Spleen (tissue), 11 donors: ENCODE measurements around the gene ACER3. TPM values are rescaled to one million over a fixed set of nuclear protein-coding genes. Genes with fewer than 3 reads are reported as not detected.
"Not testable (repeated sequence)": the region's sequence is repeated elsewhere in the genome, so short reads cannot be mapped to it uniquely, and the experiment has no call there.

ENCODE experiments used
- DNase-seq: peaks from one replicate; pipeline ENCODE4 v3.0.0-alpha.2; 2020
- H3K27ac ChIP-seq, 8 donors: fragments of 200-600 bp; sonication (generic) in 7 of 8; 1 replicate in 4 of 8; 2 replicates in 4 of 8; pipeline versions ENCODE4 v1.5.0 to v1.8.0; 2016 to 2021; ENCODE audit warnings: inconsistent platforms in 4 of 8, mild to moderate bottlenecking in 4 of 8, moderate library complexity in 1 of 8
- H3K27me3 ChIP-seq, 7 donors: fragments of 200-600 bp; sonication (generic) in 6 of 7; replicated peaks in 1 of 7; 1 replicate in 4 of 7; 2 replicates in 3 of 7; pipeline versions ENCODE4 v1.5.0 to v1.8.0; 2016 to 2021; ENCODE audit warnings: inconsistent platforms in 3 of 7, mild to moderate bottlenecking in 1 of 7
- H3K36me3 ChIP-seq, 6 donors: fragments of 200-600 bp; sonication (generic) in 5 of 6; 1 replicate in 4 of 6; 2 replicates in 2 of 6; pipeline versions ENCODE4 v1.5.0 to v1.8.0; 2016 to 2021; ENCODE audit warnings: inconsistent platforms in 2 of 6
- H3K4me1 ChIP-seq, 6 donors: fragments of 200-600 bp; sonication (generic) in 5 of 6; 1 replicate in 3 of 6; 2 replicates in 3 of 6; pipeline versions ENCODE4 v1.5.0 to v1.8.0; 2016 to 2021; ENCODE audit warnings: inconsistent platforms in 3 of 6
- H3K4me3 ChIP-seq, 8 donors: fragments of 200-600 bp; sonication (generic) in 7 of 8; 1 replicate in 4 of 8; 2 replicates in 4 of 8; pipeline versions ENCODE4 v1.5.0 to v1.8.0; 2016 to 2021; ENCODE audit warnings: inconsistent platforms in 4 of 8, mild to moderate bottlenecking in 4 of 8, moderate library complexity in 2 of 8
- H3K9me3 ChIP-seq, 8 donors: fragments of 200-600 bp; sonication (generic) in 7 of 8; 1 replicate in 4 of 8; 2 replicates in 4 of 8; pipeline versions ENCODE4 v1.5.0 to v1.8.0; 2016 to 2021; ENCODE audit warnings: inconsistent platforms in 4 of 8
- POLR2A ChIP-seq, 3 donors: fragments of 450-650 bp; IDR thresholded peaks; one replicate each; pipeline ENCODE4 v1.5.1; 2017; ENCODE audit warnings: antibody characterized with exemption in 3 of 3, mild to moderate bottlenecking in 1 of 3
- POLR2AphosphoS5 ChIP-seq, 3 donors: sonication (generic); formaldehyde crosslinking; IDR thresholded peaks; one replicate each; pipeline ENCODE4 v1.5.1; 2017; ENCODE audit warnings: antibody characterized with exemption in 3 of 3
- WGBS, 5 donors: extraction: QIAGEN DNeasy Blood & Tissue Kit in 3 of 5; methylation state at CpG; one replicate each; pipeline versions ENCODE4 v1.1.5 to v1.1.7; 2013 to 2018; 5-methylcytosine and 5-hydroxymethylcytosine counted together
- intact Hi-C: fragments of 100-400 bp; cut with DNase I; formaldehyde crosslinking; loops from one replicate; pipeline ENCODE4 v1.15.0; 2023; ENCODE audit warnings: low total_unique reads
- polyA plus RNA-seq, 3 donors: library from polyadenylated mRNA; stranded (reverse); fragments of 200-250 nt; gene quantifications; one replicate each; pipeline ENCODE4 v1.2.1, GENCODE V29; 2013
- total RNA-seq, 7 donors: library from RNA; depleted of rRNA in 3 of 7; stranded (reverse); fragments of >200 nt in 3 of 7; fragmentation: NEBNext Ultra II Directional in 4 of 7; extraction: Animal tissue kit (Norgen Biotek cat#: 25700) in 4 of 7; gene quantifications; one replicate each; pipeline versions ENCODE4 v1.1.0 to v1.2.1, GENCODE V29; 2016 to 2021
- TF ChIP-seq, protein P1 (sequence below), 11 experiments: fragments of 200-600 bp in 7 of 11; fragments of 450-650 bp in 4 of 11; sonication (generic) in 4 of 11; IDR thresholded peaks in 8 of 11; conservative IDR thresholded peaks in 3 of 11; 1 replicate in 7 of 11; 2 replicates in 4 of 11; pipeline versions ENCODE4 v1.4.0 to v1.8.0; 2016 to 2021; ENCODE audit warnings: antibody characterized with exemption in 11 of 11, inconsistent platforms in 4 of 11, mild to moderate bottlenecking in 1 of 11
- donor health status: healthy with polysubstance abuse.
- donor health status: DM: no; HTN: no; CAD: no; lungs with moderate emphysema.
- donor health status: DM: no; HTN: no; CAD: no.
- donor health status: Bipolar disorder and iron deficiency.
- donor health status: healthy.
- donor health status: DM: no; HTN: no; CAD: no.
- donor health status: DM: yes; HTN: yes; CAD: no.

Gene ACER3
- total and polyA plus RNA-seq, 10 donors, result 2.9 to 52.2 (median 32.1) TPM

DNA sequence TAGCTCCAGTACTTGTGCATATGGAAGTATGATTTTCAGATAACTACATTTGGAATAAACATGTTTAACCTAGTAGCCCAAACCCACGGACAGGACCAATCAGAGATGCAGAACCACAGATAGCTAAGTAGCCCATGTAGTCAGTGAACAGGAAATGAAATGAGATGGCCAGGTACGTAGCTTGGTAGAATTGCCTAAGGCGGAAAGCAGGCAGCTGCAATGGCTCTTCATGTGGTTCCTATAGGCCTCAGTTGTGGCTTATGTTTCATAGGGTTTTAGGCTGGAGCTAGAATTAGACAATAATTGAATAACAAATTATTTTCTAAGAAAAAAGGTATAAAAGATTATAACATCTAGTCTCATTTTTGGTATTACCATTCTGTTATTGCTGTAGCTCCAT, 87.1 kb downstream of the ACER3 start:
- DNase-seq, result no peak

GRCh38 chr11:76955459-76956114, 94.9 kb downstream of the ACER3 start:
- Histone ChIP-seq H3K4me1 (no peaks in the 10 kb centered on the region), H3K27me3 (no peaks in the 10 kb centered on the region), H3K4me3 (no peak overlapping the region), H3K36me3 (peaks cover 0 to 25% (median 10%) of the 10 kb centered on the region in 6 donors), H3K9me3 (no peaks in the 10 kb centered on the region), H3K27ac (no peak overlapping the region)
- intact Hi-C loops, result no loop called here
- TF ChIP-seq POLR2AphosphoS5 (IDR thresholded peaks at IDR 0.05) (no peak), POLR2A (IDR thresholded peaks at IDR 0.05) (no peak)
- TF ChIP-seq, protein P1, sequence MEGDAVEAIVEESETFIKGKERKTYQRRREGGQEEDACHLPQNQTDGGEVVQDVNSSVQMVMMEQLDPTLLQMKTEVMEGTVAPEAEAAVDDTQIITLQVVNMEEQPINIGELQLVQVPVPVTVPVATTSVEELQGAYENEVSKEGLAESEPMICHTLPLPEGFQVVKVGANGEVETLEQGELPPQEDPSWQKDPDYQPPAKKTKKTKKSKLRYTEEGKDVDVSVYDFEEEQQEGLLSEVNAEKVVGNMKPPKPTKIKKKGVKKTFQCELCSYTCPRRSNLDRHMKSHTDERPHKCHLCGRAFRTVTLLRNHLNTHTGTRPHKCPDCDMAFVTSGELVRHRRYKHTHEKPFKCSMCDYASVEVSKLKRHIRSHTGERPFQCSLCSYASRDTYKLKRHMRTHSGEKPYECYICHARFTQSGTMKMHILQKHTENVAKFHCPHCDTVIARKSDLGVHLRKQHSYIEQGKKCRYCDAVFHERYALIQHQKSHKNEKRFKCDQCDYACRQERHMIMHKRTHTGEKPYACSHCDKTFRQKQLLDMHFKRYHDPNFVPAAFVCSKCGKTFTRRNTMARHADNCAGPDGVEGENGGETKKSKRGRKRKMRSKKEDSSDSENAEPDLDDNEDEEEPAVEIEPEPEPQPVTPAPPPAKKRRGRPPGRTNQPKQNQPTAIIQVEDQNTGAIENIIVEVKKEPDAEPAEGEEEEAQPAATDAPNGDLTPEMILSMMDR (IDR thresholded peaks at IDR 0.05 in 8 of 11, conservative IDR thresholded peaks at IDR 0.05 in 3 of 11), result no peak
- no peak for DNase-seq
- WGBS, 5 donors, result 82 to 91% (median 84%) methylated on average over 3 of the region's 3 CpGs

More for the DNA sequence above, 87.1 kb downstream of the ACER3 start:
- Histone ChIP-seq H3K9me3 (peaks cover 8 to 26% (median 17%) of the 10 kb centered on the region in 8 donors), H3K27me3 (no peaks in the 10 kb centered on the region), H3K4me1 (no peaks in the 10 kb centered on the region), H3K36me3 (no peaks in the 10 kb centered on the region), H3K4me3 (no peak overlapping the region), H3K27ac (no peak overlapping the region)
- TF ChIP-seq, protein P1 (IDR thresholded peaks at IDR 0.05 in 8 of 11, conservative IDR thresholded peaks at IDR 0.05 in 3 of 11), result no peak
- intact Hi-C loops, result no loop called here
- 67 to 87% (median 81%) methylated on average over 3 of the region's 3 CpGs for WGBS, 5 donors

- Histone ChIP-seq H3K9me3 (peaks cover 0 to 7% (median 0%) of the 10 kb centered on the region in 8 donors), H3K27me3 (no peaks in the 10 kb centered on the region), H3K4me1 (no peaks in the 10 kb centered on the region), H3K36me3 (peaks cover 0 to 68% (median 18%) of the 10 kb centered on the region in 6 donors), H3K4me3 (no peak overlapping the region), H3K27ac (no peak overlapping the region)
- TF ChIP-seq, protein P1 (IDR thresholded peaks at IDR 0.05 in 8 of 11, conservative IDR thresholded peaks at IDR 0.05 in 3 of 11), result no peak
- no peak for TF ChIP-seq POLR2AphosphoS5 (IDR thresholded peaks at IDR 0.05)
- TF ChIP-seq POLR2A (IDR thresholded peaks at IDR 0.05), result no peak
- 49 to 59% (median 52%) methylated on average over 4 of the region's 4 CpGs for WGBS, 5 donors
- DNase-seq, result no peak
- intact Hi-C loops, result no loop called here
Measured at GRCh38 chr11:76962583-76963416, 102.1 kb downstream of the ACER3 start.

- DNase-seq, intact Hi-C loops, H3K27ac ChIP-seq, H3K9me3 ChIP-seq, H3K4me3 ChIP-seq, H3K4me1 ChIP-seq, H3K27me3 ChIP-seq: not testable (repeated sequence)
- 88 to 93% (median 90%) methylated on average over 16 of the region's 16 CpGs for WGBS, 5 donors
- H3K36me3 ChIP-seq, result peaks cover 0 to 63% (median 18%) of the 10 kb centered on the region in 6 donors
Measured at GRCh38 chr11:76963417-76964168, 102.9 kb downstream of the ACER3 start.
